HepG2 (cell line): ENCODE data around the gene BABAM1.

Source experiments
- POLR2A ChIP-seq, 2 experiments: IDR thresholded peaks; 2 replicates each; pipeline ENCODE4 v1.6.1; 2011; ENCODE audit warnings: low read depth in 2 of 2, low read length in 2 of 2, mild to moderate bottlenecking in 1 of 2, moderate library complexity in 1 of 2; ENCODE audit not compliant: insufficient read depth in 1 of 2
- U2AF2 ChIP-seq: fragments of 200-400 bp; formaldehyde crosslinking; IDR thresholded peaks from 2 replicates; pipeline ENCODE4 v1.6.1; 2017; ENCODE audit warnings: low read depth, mild to moderate bottlenecking, low read length
- ZIK1 ChIP-seq: sonication (generic); formaldehyde crosslinking; IDR thresholded peaks from 2 replicates; pipeline ENCODE4 v1.5.0; 2020; ENCODE audit warnings: mild to moderate bottlenecking, low read depth, missing genetic modification reagents, borderline replicate concordance
- ZNF292 ChIP-seq: sonication (generic); formaldehyde crosslinking; IDR thresholded peaks from 2 replicates; pipeline ENCODE4 v1.8.1; 2022; ENCODE audit warnings: mild to moderate bottlenecking, low read depth, missing genetic modification reagents, borderline replicate concordance
- ZNF780A ChIP-seq: sonication (generic); formaldehyde crosslinking; IDR thresholded peaks from 2 replicates; pipeline ENCODE4 v1.8.0; 2022; ENCODE audit warnings: mild to moderate bottlenecking, missing genetic modification reagents, moderate library complexity
- TF ChIP-seq, protein P1 (sequence below): sonication (generic); formaldehyde crosslinking; IDR thresholded peaks from 2 replicates; pipeline ENCODE4 v1.4.0; 2020; ENCODE audit warnings: missing genetic modification reagents
- TF ChIP-seq, protein P2 (sequence below): sonication (generic); formaldehyde crosslinking; IDR thresholded peaks from 2 replicates; pipeline ENCODE4 v1.4.0; 2020; ENCODE audit warnings: missing genetic modification reagents, mild to moderate bottlenecking, borderline replicate concordance
- TF ChIP-seq, protein P3 (sequence below): sonication (generic); formaldehyde crosslinking; IDR thresholded peaks from one replicate; pipeline ENCODE4 v1.5.1; 2020; ENCODE audit warnings: mild to moderate bottlenecking, missing genetic modification reagents; ENCODE audit errors: not compliant biosample characterization
- TF ChIP-seq, protein P4 (sequence below): sonication (generic); formaldehyde crosslinking; IDR thresholded peaks from 2 replicates; pipeline ENCODE4 v1.4.0; 2020; ENCODE audit warnings: missing genetic modification reagents
- TF ChIP-seq, protein P5 (sequence below): sonication (generic); formaldehyde crosslinking; IDR thresholded peaks from 2 replicates; pipeline ENCODE4 v1.4.0; 2020; ENCODE audit warnings: missing genetic modification reagents
- TF ChIP-seq, protein P6 (sequence below): sonication (generic); formaldehyde crosslinking; IDR thresholded peaks from 2 replicates; pipeline ENCODE4 v1.4.0; 2020; ENCODE audit warnings: missing genetic modification reagents

DNA sequence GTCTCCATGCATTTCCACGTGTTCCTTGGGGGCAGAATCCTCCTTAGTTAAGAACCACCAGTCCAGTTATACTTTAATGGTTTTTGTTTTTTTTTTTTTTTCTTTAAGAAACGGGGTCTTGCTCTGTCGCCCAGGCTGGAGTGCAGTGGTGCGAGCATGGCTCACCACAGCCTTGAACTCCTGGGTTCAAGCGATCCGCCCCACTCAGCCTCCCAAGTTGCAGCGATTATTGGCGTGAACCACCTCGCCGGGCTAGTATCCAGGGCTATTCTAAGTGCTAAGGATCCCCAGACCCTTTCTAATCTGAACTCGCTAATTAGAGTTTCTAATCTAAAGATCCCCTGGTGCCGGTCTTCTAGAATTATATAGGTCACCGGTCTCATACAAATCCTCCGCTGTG is 26.4 kb downstream of the BABAM1 start:
- TF ChIP-seq, protein P1, sequence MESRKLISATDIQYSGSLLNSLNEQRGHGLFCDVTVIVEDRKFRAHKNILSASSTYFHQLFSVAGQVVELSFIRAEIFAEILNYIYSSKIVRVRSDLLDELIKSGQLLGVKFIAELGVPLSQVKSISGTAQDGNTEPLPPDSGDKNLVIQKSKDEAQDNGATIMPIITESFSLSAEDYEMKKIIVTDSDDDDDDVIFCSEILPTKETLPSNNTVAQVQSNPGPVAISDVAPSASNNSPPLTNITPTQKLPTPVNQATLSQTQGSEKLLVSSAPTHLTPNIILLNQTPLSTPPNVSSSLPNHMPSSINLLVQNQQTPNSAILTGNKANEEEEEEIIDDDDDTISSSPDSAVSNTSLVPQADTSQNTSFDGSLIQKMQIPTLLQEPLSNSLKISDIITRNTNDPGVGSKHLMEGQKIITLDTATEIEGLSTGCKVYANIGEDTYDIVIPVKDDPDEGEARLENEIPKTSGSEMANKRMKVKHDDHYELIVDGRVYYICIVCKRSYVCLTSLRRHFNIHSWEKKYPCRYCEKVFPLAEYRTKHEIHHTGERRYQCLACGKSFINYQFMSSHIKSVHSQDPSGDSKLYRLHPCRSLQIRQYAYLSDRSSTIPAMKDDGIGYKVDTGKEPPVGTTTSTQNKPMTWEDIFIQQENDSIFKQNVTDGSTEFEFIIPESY (CRISPR knock-in tag), result no peak
- TF ChIP-seq U2AF2 (no peak), POLR2A (IDR thresholded peaks at IDR 0.05; ENCODE audit: insufficient read depth in 1 of 2, low read depth in 2 of 2, low read length in 2 of 2) (no peak), ZNF292 (CRISPR knock-in tag) (no peak), ZNF780A (no peak), ZIK1 (CRISPR knock-in tag) (no peak)
- TF ChIP-seq, protein P2, sequence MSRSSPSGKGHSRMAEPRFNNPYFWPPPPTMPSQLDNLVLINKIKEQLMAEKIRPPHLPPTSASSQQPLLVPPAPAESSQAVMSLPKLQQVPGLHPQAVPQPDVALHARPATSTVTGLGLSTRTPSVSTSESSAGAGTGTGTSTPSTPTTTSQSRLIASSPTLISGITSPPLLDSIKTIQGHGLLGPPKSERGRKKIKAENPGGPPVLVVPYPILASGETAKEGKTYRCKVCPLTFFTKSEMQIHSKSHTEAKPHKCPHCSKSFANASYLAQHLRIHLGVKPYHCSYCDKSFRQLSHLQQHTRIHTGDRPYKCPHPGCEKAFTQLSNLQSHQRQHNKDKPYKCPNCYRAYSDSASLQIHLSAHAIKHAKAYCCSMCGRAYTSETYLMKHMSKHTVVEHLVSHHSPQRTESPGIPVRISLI (CRISPR knock-in tag), result no peak
- TF ChIP-seq, protein P3, sequence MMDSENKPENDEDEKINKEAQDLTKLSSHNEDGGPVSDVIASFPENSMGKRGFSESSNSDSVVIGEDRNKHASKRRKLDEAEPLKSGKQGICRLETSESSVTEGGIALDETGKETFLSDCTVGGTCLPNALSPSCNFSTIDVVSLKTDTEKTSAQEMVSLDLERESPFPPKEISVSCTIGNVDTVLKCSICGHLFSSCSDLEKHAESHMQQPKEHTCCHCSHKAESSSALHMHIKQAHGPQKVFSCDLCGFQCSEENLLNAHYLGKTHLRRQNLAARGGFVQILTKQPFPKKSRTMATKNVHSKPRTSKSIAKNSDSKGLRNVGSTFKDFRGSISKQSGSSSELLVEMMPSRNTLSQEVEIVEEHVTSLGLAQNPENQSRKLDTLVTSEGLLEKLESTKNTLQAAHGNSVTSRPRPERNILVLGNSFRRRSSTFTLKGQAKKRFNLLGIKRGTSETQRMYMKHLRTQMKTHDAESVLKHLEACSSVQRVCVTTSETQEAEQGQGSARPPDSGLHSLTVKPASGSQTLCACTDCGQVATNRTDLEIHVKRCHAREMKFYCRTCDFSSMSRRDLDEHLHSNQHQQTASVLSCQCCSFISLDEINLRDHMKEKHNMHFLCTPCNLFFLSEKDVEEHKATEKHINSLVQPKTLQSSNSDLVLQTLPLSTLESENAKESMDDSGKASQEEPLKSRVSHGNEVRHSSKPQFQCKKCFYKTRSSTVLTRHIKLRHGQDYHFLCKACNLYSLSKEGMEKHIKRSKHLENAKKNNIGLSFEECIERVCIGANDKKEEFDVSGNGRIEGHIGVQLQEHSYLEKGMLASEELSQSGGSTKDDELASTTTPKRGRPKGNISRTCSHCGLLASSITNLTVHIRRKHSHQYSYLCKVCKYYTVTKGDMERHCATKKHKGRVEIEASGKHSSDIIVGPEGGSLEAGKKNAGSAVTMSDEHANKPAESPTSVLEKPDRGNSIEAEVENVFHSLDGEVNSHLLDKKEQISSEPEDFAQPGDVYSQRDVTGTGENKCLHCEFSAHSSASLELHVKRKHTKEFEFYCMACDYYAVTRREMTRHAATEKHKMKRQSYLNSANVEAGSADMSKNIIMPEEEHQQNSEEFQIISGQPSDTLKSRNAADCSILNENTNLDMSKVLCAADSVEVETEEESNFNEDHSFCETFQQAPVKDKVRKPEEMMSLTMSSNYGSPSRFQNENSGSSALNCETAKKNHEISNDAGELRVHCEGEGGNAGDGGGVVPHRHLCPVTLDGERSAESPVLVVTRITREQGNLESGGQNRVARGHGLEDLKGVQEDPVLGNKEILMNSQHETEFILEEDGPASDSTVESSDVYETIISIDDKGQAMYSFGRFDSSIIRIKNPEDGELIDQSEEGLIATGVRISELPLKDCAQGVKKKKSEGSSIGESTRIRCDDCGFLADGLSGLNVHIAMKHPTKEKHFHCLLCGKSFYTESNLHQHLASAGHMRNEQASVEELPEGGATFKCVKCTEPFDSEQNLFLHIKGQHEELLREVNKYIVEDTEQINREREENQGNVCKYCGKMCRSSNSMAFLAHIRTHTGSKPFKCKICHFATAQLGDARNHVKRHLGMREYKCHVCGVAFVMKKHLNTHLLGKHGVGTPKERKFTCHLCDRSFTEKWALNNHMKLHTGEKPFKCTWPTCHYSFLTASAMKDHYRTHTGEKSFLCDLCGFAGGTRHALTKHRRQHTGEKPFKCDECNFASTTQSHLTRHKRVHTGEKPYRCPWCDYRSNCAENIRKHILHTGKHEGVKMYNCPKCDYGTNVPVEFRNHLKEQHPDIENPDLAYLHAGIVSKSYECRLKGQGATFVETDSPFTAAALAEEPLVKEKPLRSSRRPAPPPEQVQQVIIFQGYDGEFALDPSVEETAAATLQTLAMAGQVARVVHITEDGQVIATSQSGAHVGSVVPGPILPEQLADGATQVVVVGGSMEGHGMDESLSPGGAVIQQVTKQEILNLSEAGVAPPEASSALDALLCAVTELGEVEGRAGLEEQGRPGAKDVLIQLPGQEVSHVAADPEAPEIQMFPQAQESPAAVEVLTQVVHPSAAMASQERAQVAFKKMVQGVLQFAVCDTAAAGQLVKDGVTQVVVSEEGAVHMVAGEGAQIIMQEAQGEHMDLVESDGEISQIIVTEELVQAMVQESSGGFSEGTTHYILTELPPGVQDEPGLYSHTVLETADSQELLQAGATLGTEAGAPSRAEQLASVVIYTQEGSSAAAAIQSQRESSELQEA (CRISPR knock-in tag), result no peak
- TF ChIP-seq, protein P4, sequence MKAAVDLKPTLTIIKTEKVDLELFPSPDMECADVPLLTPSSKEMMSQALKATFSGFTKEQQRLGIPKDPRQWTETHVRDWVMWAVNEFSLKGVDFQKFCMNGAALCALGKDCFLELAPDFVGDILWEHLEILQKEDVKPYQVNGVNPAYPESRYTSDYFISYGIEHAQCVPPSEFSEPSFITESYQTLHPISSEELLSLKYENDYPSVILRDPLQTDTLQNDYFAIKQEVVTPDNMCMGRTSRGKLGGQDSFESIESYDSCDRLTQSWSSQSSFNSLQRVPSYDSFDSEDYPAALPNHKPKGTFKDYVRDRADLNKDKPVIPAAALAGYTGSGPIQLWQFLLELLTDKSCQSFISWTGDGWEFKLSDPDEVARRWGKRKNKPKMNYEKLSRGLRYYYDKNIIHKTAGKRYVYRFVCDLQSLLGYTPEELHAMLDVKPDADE (CRISPR knock-in tag), result no peak
- TF ChIP-seq, protein P5, sequence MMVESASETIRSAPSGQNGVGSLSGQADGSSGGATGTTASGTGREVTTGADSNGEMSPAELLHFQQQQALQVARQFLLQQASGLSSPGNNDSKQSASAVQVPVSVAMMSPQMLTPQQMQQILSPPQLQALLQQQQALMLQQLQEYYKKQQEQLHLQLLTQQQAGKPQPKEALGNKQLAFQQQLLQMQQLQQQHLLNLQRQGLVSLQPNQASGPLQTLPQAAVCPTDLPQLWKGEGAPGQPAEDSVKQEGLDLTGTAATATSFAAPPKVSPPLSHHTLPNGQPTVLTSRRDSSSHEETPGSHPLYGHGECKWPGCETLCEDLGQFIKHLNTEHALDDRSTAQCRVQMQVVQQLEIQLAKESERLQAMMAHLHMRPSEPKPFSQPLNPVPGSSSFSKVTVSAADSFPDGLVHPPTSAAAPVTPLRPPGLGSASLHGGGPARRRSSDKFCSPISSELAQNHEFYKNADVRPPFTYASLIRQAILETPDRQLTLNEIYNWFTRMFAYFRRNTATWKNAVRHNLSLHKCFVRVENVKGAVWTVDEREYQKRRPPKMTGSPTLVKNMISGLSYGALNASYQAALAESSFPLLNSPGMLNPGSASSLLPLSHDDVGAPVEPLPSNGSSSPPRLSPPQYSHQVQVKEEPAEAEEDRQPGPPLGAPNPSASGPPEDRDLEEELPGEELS (CRISPR knock-in tag), result no peak
- TF ChIP-seq, protein P6, sequence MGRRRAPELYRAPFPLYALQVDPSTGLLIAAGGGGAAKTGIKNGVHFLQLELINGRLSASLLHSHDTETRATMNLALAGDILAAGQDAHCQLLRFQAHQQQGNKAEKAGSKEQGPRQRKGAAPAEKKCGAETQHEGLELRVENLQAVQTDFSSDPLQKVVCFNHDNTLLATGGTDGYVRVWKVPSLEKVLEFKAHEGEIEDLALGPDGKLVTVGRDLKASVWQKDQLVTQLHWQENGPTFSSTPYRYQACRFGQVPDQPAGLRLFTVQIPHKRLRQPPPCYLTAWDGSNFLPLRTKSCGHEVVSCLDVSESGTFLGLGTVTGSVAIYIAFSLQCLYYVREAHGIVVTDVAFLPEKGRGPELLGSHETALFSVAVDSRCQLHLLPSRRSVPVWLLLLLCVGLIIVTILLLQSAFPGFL (CRISPR knock-in tag), result no peak
